ENCODE results near the gene FAM184A. TPM values are rescaled to one million over a fixed set of nuclear protein-coding genes. Genes with fewer than 3 reads are reported as not detected.

FAM184A gene
- total and polyA plus RNA-seq, 2 donors (not counting 3 experiments of a cell fraction or from before 2014, with no cell fraction given) = 0.04 to 0.84 TPM

GRCh38 chr6:119075200-119075981, 3.1 kb downstream of the FAM184A start:
- intact Hi-C loops (cut with micrococcal nuclease) = no loop called here
- H3K9me3 ChIP-seq (replicated peaks; ENCODE audit: control insufficient read depth, insufficient read depth, low read length) = no peaks in the 10 kb centered on the region
- H3K27ac ChIP-seq (ENCODE audit: insufficient read depth, low read depth, low read length) = no peak overlapping the region
- no peak overlapping the region for H3K4me2 ChIP-seq (ENCODE audit: insufficient read depth, low read length)
- H3K4me3 ChIP-seq (replicated peaks in 1 of 3; ENCODE audit: insufficient read depth in 1 of 3, low read depth in 1 of 3, low read length in 3 of 3) = no peak overlapping the region
- H3K79me2 ChIP-seq (ENCODE audit: control insufficient read depth, insufficient read depth, low read length) = no peaks in the 10 kb centered on the region
- H4K20me1 ChIP-seq (replicated peaks; ENCODE audit: control insufficient read depth, extremely low read depth, insufficient read depth, low read length) = no peaks in the 10 kb centered on the region
- no peaks in the 10 kb centered on the region for H3K9me1 ChIP-seq (replicated peaks; ENCODE audit: control insufficient read depth, extremely low read depth, insufficient read depth, low read length)
- POLR2A ChIA-PET = no interaction called here
- H3K27me3 ChIP-seq (ENCODE audit: control insufficient read depth in 2 of 2, insufficient read depth in 2 of 2, low read length in 2 of 2) = peaks cover 16 to 26% of the 10 kb centered on the region in 2 experiments
- H3K9ac ChIP-seq (replicated peaks; ENCODE audit: extremely low read depth, insufficient read depth, low read length) = no peak overlapping the region
- CTCF ChIA-PET = interaction anchor here (1.6 kb wide), 1 partner anchor 35 kb away, joined by 4 read pairs; no protein-coding TSS in a partner anchor
- H3K4me1 ChIP-seq (ENCODE audit: control insufficient read depth, extremely low read depth, insufficient read depth, low read length) = peaks cover 21% of the 10 kb centered on the region
- no TSS peak for BruUV-seq (replicated peaks)
- TF ChIP-seq MAX (IDR thresholded peaks at IDR 0.05; ENCODE audit: insufficient read depth, insufficient read length) = no peak
- dilution Hi-C loops (cut with MboI; ENCODE audit: extremely low pct_ligation_motif_present, low sequenced_read_pairs) = no loop called here
- FAIRE-seq (no peak), DNase-seq (ENCODE audit: low read depth, low spot score) (no peak)
- no peaks in the 10 kb centered on the region for H3K36me3 ChIP-seq (ENCODE audit: control insufficient read depth in 2 of 2, extremely low read depth in 1 of 2, insufficient read depth in 2 of 2, low read length in 2 of 2)
- H2AFZ ChIP-seq (ENCODE audit: low read depth, low read length) = no peak overlapping the region

GRCh38 chr6:119073307-119074051, 5.0 kb downstream of the FAM184A start:
- Histone ChIP-seq H2AFZ (ENCODE audit: low read depth, low read length) (no peak overlapping the region), H3K9ac (replicated peaks; ENCODE audit: extremely low read depth, insufficient read depth, low read length) (no peak overlapping the region), H3K79me2 (ENCODE audit: control insufficient read depth, insufficient read depth, low read length) (no peaks in the 10 kb centered on the region), H3K27me3 (ENCODE audit: control insufficient read depth in 2 of 2, insufficient read depth in 2 of 2, low read length in 2 of 2) (peaks cover 16 to 26% of the 10 kb centered on the region in 2 experiments), H3K9me3 (replicated peaks; ENCODE audit: control insufficient read depth, insufficient read depth, low read length) (no peaks in the 10 kb centered on the region), H3K4me3 (replicated peaks in 1 of 3; ENCODE audit: insufficient read depth in 1 of 3, low read depth in 1 of 3, low read length in 3 of 3) (no peak overlapping the region), H3K27ac (ENCODE audit: insufficient read depth, low read depth, low read length) (no peak overlapping the region), H3K4me2 (ENCODE audit: insufficient read depth, low read length) (no peak overlapping the region), H3K36me3 (ENCODE audit: control insufficient read depth in 2 of 2, extremely low read depth in 1 of 2, insufficient read depth in 2 of 2, low read length in 2 of 2) (no peaks in the 10 kb centered on the region), H4K20me1 (replicated peaks; ENCODE audit: control insufficient read depth, extremely low read depth, insufficient read depth, low read length) (no peaks in the 10 kb centered on the region), H3K9me1 (replicated peaks; ENCODE audit: control insufficient read depth, extremely low read depth, insufficient read depth, low read length) (no peaks in the 10 kb centered on the region), H3K4me1 (ENCODE audit: control insufficient read depth, extremely low read depth, insufficient read depth, low read length) (peaks cover 7% of the 10 kb centered on the region)
- dilution Hi-C loops (cut with MboI; ENCODE audit: extremely low pct_ligation_motif_present, low sequenced_read_pairs) = no loop called here
- CTCF ChIA-PET = interaction anchor here (1.1 to 1.8 kb wide), 5 partner anchors 8 to 110 kb away, joined by 3 to 6 read pairs (median 3); no protein-coding TSS in a partner anchor
- DNase-seq (ENCODE audit: low read depth, low spot score) (no peak), FAIRE-seq (no peak)
- no TSS peak for BruUV-seq (replicated peaks)
- POLR2A ChIA-PET = no interaction called here
- intact Hi-C loops (cut with micrococcal nuclease) = no loop called here
- TF ChIP-seq GATA2 (IDR thresholded peaks at IDR 0.05; ENCODE audit: insufficient read depth, insufficient read length, low read depth, low read length) (no peak), FOS (IDR thresholded peaks at IDR 0.05; ENCODE audit: borderline replicate concordance, insufficient read depth, low read length) (no peak), EZH2 (IDR thresholded peaks at IDR 0.05; ENCODE audit: borderline replicate concordance, low read depth, low read length, severe bottlenecking) (no peak), MYC (IDR thresholded peaks at IDR 0.05; ENCODE audit: low read depth, low read length) (no peak), JUN (IDR thresholded peaks at IDR 0.05; ENCODE audit: borderline replicate concordance, insufficient read depth, insufficient read length, low read depth) (no peak), CTCF (IDR thresholded peaks at IDR 0.05; ENCODE audit: extremely low read depth in 1 of 2, insufficient read depth in 1 of 2, low read depth in 1 of 2, low read length in 2 of 2) (no peak), MAX (IDR thresholded peaks at IDR 0.05; ENCODE audit: insufficient read depth, insufficient read length) (no peak), POLR2A (IDR thresholded peaks at IDR 0.05; ENCODE audit: low read depth, low read length) (no peak), POLR2AphosphoS5 (IDR thresholded peaks at IDR 0.05; ENCODE audit: insufficient read depth, low read depth, low read length) (no peak)

Data from endothelial cell of umbilical vein (primary cell).